Mesendoderm (in vitro differentiated cells): ENCODE results near the gene SDHD.
"Not testable (repeated sequence)": the region's sequence is repeated elsewhere in the genome, so short reads cannot be mapped to it uniquely, and the experiment has no call there.

Source experiments
- DNase-seq: peaks from one replicate; pipeline ENCODE4 v3.0.0; 2013
- H2AK5ac ChIP-seq: 2 replicates; pipeline ENCODE4 v1.6.1; 2013; ENCODE audit warnings: low read length, inconsistent platforms
- H2BK120ac ChIP-seq: 2 replicates; pipeline ENCODE4 v1.6.1; 2013; ENCODE audit warnings: low read depth, mild to moderate bottlenecking, low read length, moderate library complexity, mixed read lengths
- H2BK15ac ChIP-seq: replicated peaks from 2 replicates; pipeline ENCODE4 v1.6.1; 2013; ENCODE audit warnings: low read depth, mild to moderate bottlenecking, moderate library complexity
- H2BK5ac ChIP-seq: 2 replicates; pipeline ENCODE4 v1.6.1; 2013; ENCODE audit warnings: low read length, inconsistent platforms
- H3K18ac ChIP-seq: 2 replicates; pipeline ENCODE4 v1.6.1; 2013; ENCODE audit warnings: mild to moderate bottlenecking, low read length, mixed read lengths
- H3K23ac ChIP-seq: one replicate; pipeline ENCODE4 v1.6.1; 2013; ENCODE audit warnings: low read length
- H3K27ac ChIP-seq: 2 replicates; pipeline ENCODE4 v1.5.1; 2013; ENCODE audit warnings: low read depth, mild to moderate bottlenecking, inconsistent platforms, low read length, moderate library complexity
- H3K27me3 ChIP-seq: 2 replicates; pipeline ENCODE4 v1.6.1; 2013; ENCODE audit warnings: low read length, control low read depth, mild to moderate bottlenecking, inconsistent platforms; ENCODE audit not compliant: insufficient read depth, poor library complexity
- H3K36me3 ChIP-seq: 2 replicates; pipeline ENCODE4 v1.6.1; 2013; ENCODE audit warnings: low read length, inconsistent platforms; ENCODE audit not compliant: control insufficient read depth, insufficient read depth
- H3K4ac ChIP-seq: one replicate; pipeline ENCODE4 v1.6.1; 2013; ENCODE audit warnings: low read depth, mild to moderate bottlenecking, low read length, moderate library complexity
- H3K4me1 ChIP-seq: 2 replicates; pipeline ENCODE4 v1.6.1; 2013; ENCODE audit warnings: low read depth, low read length, inconsistent platforms; ENCODE audit not compliant: control insufficient read depth
- H3K4me2 ChIP-seq: 2 replicates; pipeline ENCODE4 v1.6.1; 2013; ENCODE audit warnings: low read length
- H3K4me3 ChIP-seq: 2 replicates; pipeline ENCODE4 v1.5.1; 2013; ENCODE audit warnings: mild to moderate bottlenecking, low read length
- H3K56ac ChIP-seq: one replicate; pipeline ENCODE4 v1.6.1; 2013; ENCODE audit warnings: low read length
- H3K79me1 ChIP-seq: 2 replicates; pipeline ENCODE4 v1.6.1; 2013; ENCODE audit warnings: low read length, inconsistent platforms
- H3K79me2 ChIP-seq: 2 replicates; pipeline ENCODE4 v1.6.1; 2013; ENCODE audit warnings: mild to moderate bottlenecking, low read length; ENCODE audit not compliant: control insufficient read depth, insufficient read depth
- H3K9ac ChIP-seq: 2 replicates; pipeline ENCODE4 v1.6.1; 2013; ENCODE audit warnings: low read length, inconsistent platforms
- H4K5ac ChIP-seq: one replicate; pipeline ENCODE4 v1.6.1; 2013; ENCODE audit warnings: low read length
- H4K8ac ChIP-seq: one replicate; pipeline ENCODE4 v1.6.1; 2013; ENCODE audit warnings: low read depth, mild to moderate bottlenecking, control low read depth, low read length, moderate library complexity
- WGBS: extraction: QIAGEN DNeasy Blood & Tissue Kit; methylation state at CpG from one replicate; pipeline ENCODE4 v1.1.7; 2013; ENCODE audit warnings: low lambda C conversion rate, missing lambda C conversion rate; ENCODE audit not compliant: insufficient coverage; ENCODE audit errors: extremely low coverage; 5-methylcytosine and 5-hydroxymethylcytosine counted together

The SDHD gene

DNA sequence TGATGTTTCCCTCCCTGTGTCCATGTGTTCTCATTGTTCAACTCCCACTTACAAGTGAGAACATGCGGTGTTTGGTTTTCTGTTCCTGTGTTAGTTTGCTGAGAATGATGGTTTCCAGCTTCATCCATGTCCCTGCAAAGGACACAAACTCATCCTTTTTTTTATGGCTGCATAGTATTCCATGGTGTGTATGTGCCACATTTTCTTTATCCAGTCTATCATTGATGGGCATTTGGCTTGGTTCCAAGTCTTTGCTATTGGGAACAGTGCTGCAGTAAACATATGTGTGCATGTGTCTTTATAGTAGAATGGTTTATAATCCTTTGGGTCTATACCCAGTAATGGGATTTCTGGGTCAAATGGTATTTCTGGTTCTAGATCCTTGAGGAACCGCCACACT, 40.0 kb upstream of the SDHD start:
- H3K4me3 ChIP-seq, H3K4me2 ChIP-seq, H2BK120ac ChIP-seq, H3K27ac ChIP-seq, H3K36me3 ChIP-seq, H3K18ac ChIP-seq, H3K79me1 ChIP-seq, H2AK5ac ChIP-seq, H3K56ac ChIP-seq, H3K79me2 ChIP-seq, H3K4ac ChIP-seq, H4K8ac ChIP-seq, H3K4me1 ChIP-seq, H3K23ac ChIP-seq, H4K5ac ChIP-seq, DNase-seq, H2BK5ac ChIP-seq, H3K27me3 ChIP-seq, H3K9ac ChIP-seq, H2BK15ac ChIP-seq: not testable (repeated sequence)
- no CpG with 5 or more reads among the region's 2 CpGs for WGBS

DNA sequence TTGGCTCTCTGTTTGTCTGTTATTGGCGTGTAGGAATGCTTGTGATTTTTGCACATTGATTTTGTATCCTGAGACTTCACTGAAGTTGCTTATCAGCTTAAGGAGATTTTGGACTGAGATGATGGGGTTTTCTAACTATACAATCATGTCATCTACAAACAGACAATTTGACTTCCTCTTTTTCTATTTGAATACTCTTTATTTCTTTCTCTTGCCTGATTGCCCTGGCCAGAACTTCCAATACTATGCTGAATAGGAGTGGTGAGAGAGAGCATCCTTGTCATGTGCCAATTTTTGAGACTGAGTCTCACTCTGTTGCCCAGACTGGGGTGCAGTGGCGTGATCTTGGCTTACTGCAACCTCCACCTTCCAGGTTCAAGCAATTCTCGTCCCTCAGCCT, 38.4 kb upstream of the SDHD start:
- not testable (repeated sequence) for H4K8ac ChIP-seq, H2BK5ac ChIP-seq, H3K23ac ChIP-seq, H3K27me3 ChIP-seq, H3K9ac ChIP-seq, H3K56ac ChIP-seq, H3K79me1 ChIP-seq, H3K4me2 ChIP-seq, H3K4ac ChIP-seq, DNase-seq, H3K27ac ChIP-seq, H3K18ac ChIP-seq, H2AK5ac ChIP-seq, H3K4me3 ChIP-seq, H2BK15ac ChIP-seq, H3K36me3 ChIP-seq, H2BK120ac ChIP-seq, H4K5ac ChIP-seq, H3K79me2 ChIP-seq, H3K4me1 ChIP-seq
- no CpG with 5 or more reads among the region's 3 CpGs for WGBS

DNA sequence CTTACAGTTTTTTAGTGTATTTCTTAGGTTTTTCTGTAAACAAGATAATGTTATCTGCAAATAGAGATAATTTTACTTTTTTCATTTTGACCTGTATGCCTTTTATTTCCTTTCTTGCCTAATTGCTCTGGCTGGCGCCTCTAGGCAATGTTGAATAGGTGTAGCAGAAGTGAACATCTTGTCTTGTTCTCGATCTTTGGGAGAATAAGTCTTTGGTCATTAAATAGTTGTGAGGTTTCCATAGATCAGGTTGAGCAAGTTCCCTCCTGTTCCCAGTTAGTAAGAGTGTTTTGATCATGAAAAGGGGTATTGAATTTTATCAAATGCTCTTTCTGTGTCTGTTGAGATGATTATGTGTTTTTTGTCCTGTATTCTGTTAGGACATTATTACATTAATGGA, 36.9 kb upstream of the SDHD start:
- H3K4ac ChIP-seq: no peak overlapping the region
- no peak for DNase-seq
- H3K27ac ChIP-seq: no peak overlapping the region
- H2BK120ac ChIP-seq: no peak overlapping the region
- H3K79me1 ChIP-seq: no peaks in the 10 kb centered on the region
- no peak overlapping the region for H2AK5ac ChIP-seq
- no peaks in the 10 kb centered on the region for H3K79me2 ChIP-seq
- no peaks in the 10 kb centered on the region for H3K4me1 ChIP-seq
- H3K4me2 ChIP-seq: no peak overlapping the region
- H3K23ac ChIP-seq: no peak overlapping the region
- no peak overlapping the region for H4K8ac ChIP-seq
- H3K9ac ChIP-seq: no peak overlapping the region
- no peak overlapping the region for H3K18ac ChIP-seq
- no peaks in the 10 kb centered on the region for H3K36me3 ChIP-seq
- no peak overlapping the region for H2BK15ac ChIP-seq
- H3K27me3 ChIP-seq: no peaks in the 10 kb centered on the region
- no peak overlapping the region for H2BK5ac ChIP-seq
- WGBS: no CpG with 5 or more reads among the region's 2 CpGs
- no peak overlapping the region for H4K5ac ChIP-seq
- no peak overlapping the region for H3K56ac ChIP-seq
- no peak overlapping the region for H3K4me3 ChIP-seq

DNA sequence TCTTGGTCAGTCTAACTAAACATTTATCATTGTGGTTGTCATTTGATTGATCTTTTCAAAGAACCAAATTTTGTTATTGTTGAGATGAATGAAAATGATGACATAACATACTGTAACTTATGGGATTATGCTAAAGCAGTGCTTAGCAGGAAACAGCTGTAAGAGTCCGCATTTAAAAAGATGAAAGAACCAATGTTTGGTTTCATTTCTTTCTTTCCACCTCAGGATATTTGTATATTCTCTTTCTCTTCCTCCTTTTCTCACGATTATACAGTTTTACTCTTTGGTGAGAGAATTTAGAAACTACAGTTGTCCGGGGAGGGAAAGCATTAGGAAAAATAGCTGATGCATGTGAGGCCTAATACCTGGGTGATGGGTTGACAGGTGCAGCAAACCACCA, 36.0 kb upstream of the SDHD start:
- no peak overlapping the region for H2BK5ac ChIP-seq
- no peak overlapping the region for H3K4me2 ChIP-seq
- no peak overlapping the region for H3K4ac ChIP-seq
- H4K5ac ChIP-seq: no peak overlapping the region
- H3K36me3 ChIP-seq: no peaks in the 10 kb centered on the region
- H3K9ac ChIP-seq: no peak overlapping the region
- no peak overlapping the region for H3K23ac ChIP-seq
- no peak overlapping the region for H3K56ac ChIP-seq
- H3K27ac ChIP-seq: no peak overlapping the region
- H4K8ac ChIP-seq: no peak overlapping the region
- no peak overlapping the region for H2AK5ac ChIP-seq
- no peak overlapping the region for H2BK15ac ChIP-seq
- no peaks in the 10 kb centered on the region for H3K79me2 ChIP-seq
- H3K18ac ChIP-seq: no peak overlapping the region
- H2BK120ac ChIP-seq: no peak overlapping the region
- H3K4me1 ChIP-seq: no peaks in the 10 kb centered on the region
- no peaks in the 10 kb centered on the region for H3K27me3 ChIP-seq
- H3K4me3 ChIP-seq: no peak overlapping the region
- no CpG with 5 or more reads among the region's 3 CpGs for WGBS
- H3K79me1 ChIP-seq: no peaks in the 10 kb centered on the region
- DNase-seq: no peak

DNA sequence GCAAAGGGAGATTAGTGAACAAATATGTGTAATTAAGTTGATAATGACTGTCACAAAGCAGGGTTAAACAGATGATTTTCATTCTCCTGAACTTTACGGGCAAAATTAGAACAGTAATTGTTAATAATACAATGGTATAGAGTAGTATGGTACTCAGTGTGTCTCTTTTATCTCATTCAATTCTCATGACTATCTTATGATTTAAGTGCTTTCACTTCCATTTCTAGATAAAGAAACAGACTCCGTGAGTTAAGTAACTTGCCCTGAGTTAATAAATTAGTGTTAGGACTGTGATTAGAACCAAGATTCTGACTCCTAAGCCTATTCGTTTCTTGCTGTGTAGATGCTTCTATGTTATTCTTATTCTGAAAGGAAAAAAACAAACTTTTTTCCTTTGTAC, 34.9 kb upstream of the SDHD start:
- Histone ChIP-seq H3K79me2 (no peaks in the 10 kb centered on the region), H2AK5ac (no peak overlapping the region), H3K18ac (no peak overlapping the region), H4K8ac (no peak overlapping the region), H3K4me1 (no peaks in the 10 kb centered on the region), H3K36me3 (peaks cover 1% of the 10 kb centered on the region), H2BK15ac (no peak overlapping the region), H3K79me1 (no peaks in the 10 kb centered on the region), H3K56ac (no peak overlapping the region), H3K4me3 (no peak overlapping the region), H3K27ac (no peak overlapping the region), H3K9ac (no peak overlapping the region), H3K4ac (no peak overlapping the region), H3K27me3 (no peaks in the 10 kb centered on the region), H4K5ac (no peak overlapping the region), H2BK5ac (no peak overlapping the region), H3K23ac (no peak overlapping the region), H2BK120ac (no peak overlapping the region), H3K4me2 (no peak overlapping the region)
- DNase-seq: no peak
- WGBS: no CpG with 5 or more reads among the region's 3 CpGs

DNA sequence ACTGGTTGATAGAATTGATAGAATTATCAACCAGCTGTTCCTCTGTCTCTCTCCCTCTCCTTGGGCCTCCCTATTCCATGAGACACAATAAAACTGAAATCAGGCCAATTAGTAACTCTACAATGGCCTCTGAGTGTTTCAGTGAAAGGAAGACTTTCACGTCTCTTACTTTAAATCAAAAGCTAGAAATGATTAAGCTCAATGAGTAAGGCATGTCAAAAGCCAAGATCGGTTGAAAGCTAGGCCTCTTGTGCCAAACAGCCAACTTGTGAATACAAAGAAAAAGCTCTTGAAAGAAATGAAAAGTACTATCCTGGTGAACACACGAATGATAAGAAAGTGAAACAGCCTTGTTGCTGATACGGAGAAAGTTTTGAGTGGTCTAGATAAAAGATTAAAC, 29.5 kb upstream of the SDHD start:
- H3K9ac ChIP-seq: no peak overlapping the region
- no peaks in the 10 kb centered on the region for H3K27me3 ChIP-seq
- no peak overlapping the region for H3K27ac ChIP-seq
- no peak overlapping the region for H2BK15ac ChIP-seq
- WGBS: no CpG with 5 or more reads among the region's 4 CpGs
- no peak overlapping the region for H3K4me3 ChIP-seq
- H3K36me3 ChIP-seq: peaks cover 6% of the 10 kb centered on the region
- no peaks in the 10 kb centered on the region for H3K79me2 ChIP-seq
- no peak overlapping the region for H2BK120ac ChIP-seq
- H4K8ac ChIP-seq: no peak overlapping the region
- no peak overlapping the region for H3K56ac ChIP-seq
- H2BK5ac ChIP-seq: no peak overlapping the region
- H3K4me2 ChIP-seq: no peak overlapping the region
- DNase-seq: no peak
- no peaks in the 10 kb centered on the region for H3K79me1 ChIP-seq
- no peak overlapping the region for H2AK5ac ChIP-seq
- H3K4me1 ChIP-seq: no peaks in the 10 kb centered on the region
- no peak overlapping the region for H4K5ac ChIP-seq
- no peak overlapping the region for H3K18ac ChIP-seq
- H3K4ac ChIP-seq: no peak overlapping the region
- H3K23ac ChIP-seq: no peak overlapping the region
